ENCODE data around the gene SRSF10.
"Not testable (repeated sequence)": the region's sequence is repeated elsewhere in the genome, so short reads cannot be mapped to it uniquely, and the experiment has no call there.

SRSF10 gene

GRCh38 chr1:24007079-24007478 lies 27.0 kb upstream of the SRSF10 start:
- Mint-ChIP-seq H3K27me3 (peaks cover 11% of the 10 kb centered on the region), H3K4me1 (ENCODE audit: low read depth) (peaks cover 1% of the 10 kb centered on the region), H3K36me3 (ENCODE audit: low read depth) (no peaks in the 10 kb centered on the region)

GRCh38 chr1:24005163-24005562 lies 25.0 kb upstream of the SRSF10 start:
- no peaks in the 10 kb centered on the region for H3K36me3 Mint-ChIP-seq (ENCODE audit: low read depth)

More at GRCh38 chr1:24007079-24007478, 27.0 kb upstream of the SRSF10 start:
- Mint-ChIP-seq H3K4me3 (no peak overlapping the region), H3K27ac (no peak overlapping the region), H3K9me3 (no peaks in the 10 kb centered on the region)
- DNase-seq: no peak

GRCh38 chr1:24004132-24004531 lies 24.0 kb upstream of the SRSF10 start:
- no peaks in the 10 kb centered on the region for H3K9me3 Mint-ChIP-seq
- H3K4me3 Mint-ChIP-seq: no peak overlapping the region
- DNase-seq: no peak
- no peaks in the 10 kb centered on the region for H3K36me3 Mint-ChIP-seq (ENCODE audit: low read depth)
- H3K27me3 Mint-ChIP-seq: peaks cover 6% of the 10 kb centered on the region
- H3K4me1 Mint-ChIP-seq (ENCODE audit: low read depth): peaks cover 2% of the 10 kb centered on the region
- H3K27ac Mint-ChIP-seq: no peak overlapping the region

More at GRCh38 chr1:24005163-24005562, 25.0 kb upstream of the SRSF10 start:
- Mint-ChIP-seq H3K9me3 (no peaks in the 10 kb centered on the region), H3K4me1 (ENCODE audit: low read depth) (no peaks in the 10 kb centered on the region), H3K4me3 (no peak overlapping the region), H3K27ac (no peak overlapping the region), H3K27me3 (peaks cover 6% of the 10 kb centered on the region)
- DNase-seq: no peak

DNA sequence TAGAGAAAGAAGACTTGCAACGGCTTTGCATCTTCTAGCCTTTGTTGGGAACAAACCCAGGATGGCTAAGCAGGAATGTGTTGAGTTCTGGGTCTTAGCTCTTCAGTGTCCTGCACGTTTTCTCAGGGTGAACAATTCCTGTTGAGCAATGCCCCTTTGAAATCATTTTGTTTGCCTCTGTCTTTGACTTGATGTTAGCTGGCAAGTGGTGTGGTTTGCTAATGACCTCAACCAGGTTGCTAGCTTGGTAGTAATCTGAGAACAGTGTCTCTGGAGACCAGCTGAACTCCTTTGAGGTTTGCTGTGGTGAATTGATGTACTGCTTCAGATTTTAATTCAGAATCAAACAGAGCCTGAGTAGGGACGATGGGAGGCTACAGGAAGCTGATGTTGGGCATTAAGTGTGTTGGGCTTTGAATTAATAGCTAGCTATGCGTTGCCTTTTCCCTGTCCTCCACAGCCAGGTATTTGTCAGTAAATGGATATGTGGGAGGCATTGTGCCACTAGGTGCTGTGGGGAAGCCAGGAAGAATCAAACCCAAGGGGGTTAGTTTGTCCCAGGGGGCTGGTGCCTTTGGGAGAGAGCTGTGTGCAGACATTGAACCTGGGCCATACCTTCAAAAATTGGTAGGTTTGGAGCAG lies 23.3 kb upstream of the SRSF10 start:
- DNase-seq: no peak
- Mint-ChIP-seq H3K27me3 (peaks cover 6% of the 10 kb centered on the region), H3K27ac (no peak overlapping the region), H3K9me3 (no peaks in the 10 kb centered on the region), H3K4me1 (ENCODE audit: low read depth) (peaks cover 7% of the 10 kb centered on the region), H3K36me3 (ENCODE audit: low read depth) (no peaks in the 10 kb centered on the region), H3K4me3 (no peak overlapping the region)

- H3K27ac Mint-ChIP-seq: no peak overlapping the region
- no peaks in the 10 kb centered on the region for H3K36me3 Mint-ChIP-seq (ENCODE audit: low read depth)
- peaks cover 8% of the 10 kb centered on the region for H3K4me1 Mint-ChIP-seq (ENCODE audit: low read depth)
- H3K4me3 Mint-ChIP-seq: no peak overlapping the region
- no peak for DNase-seq
- H3K9me3 Mint-ChIP-seq: no peaks in the 10 kb centered on the region
- peaks cover 6% of the 10 kb centered on the region for H3K27me3 Mint-ChIP-seq
Measured at GRCh38 chr1:24002695-24003094, 22.6 kb upstream of the SRSF10 start.

DNA sequence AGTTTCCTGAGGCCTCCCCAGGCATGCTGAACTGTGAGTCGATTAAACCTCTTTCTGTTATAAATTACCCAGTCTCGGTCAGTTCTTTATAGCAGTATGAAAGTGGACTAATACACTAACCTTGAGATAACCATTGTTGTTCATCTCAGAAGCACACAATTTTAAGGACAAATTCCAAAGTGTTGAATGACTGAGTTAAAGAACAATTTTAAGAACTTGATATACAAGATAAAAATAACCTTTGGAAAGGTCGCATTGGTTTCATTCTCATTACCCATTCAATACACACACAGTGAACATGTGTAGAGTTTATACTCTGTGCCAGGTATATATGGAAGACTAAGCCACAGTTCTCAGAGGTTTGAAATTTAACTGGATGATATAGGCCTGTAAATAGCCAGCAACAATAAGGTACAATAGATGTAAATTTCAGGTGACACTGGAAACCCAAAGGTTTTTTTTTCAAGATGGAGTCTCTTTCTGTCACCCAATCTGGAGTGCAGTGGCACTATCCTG lies 19.1 kb upstream of the SRSF10 start:
- Mint-ChIP-seq H3K27ac (no peak overlapping the region), H3K27me3 (no peaks in the 10 kb centered on the region), H3K4me1 (ENCODE audit: low read depth) (peaks cover 12% of the 10 kb centered on the region), H3K4me3 (no peak overlapping the region), H3K36me3 (ENCODE audit: low read depth) (no peaks in the 10 kb centered on the region), H3K9me3 (no peaks in the 10 kb centered on the region)
- DNase-seq: no peak

GRCh38 chr1:23997812-23998211 lies 17.7 kb upstream of the SRSF10 start:
- H3K9me3 Mint-ChIP-seq: no peaks in the 10 kb centered on the region
- no peak overlapping the region for H3K4me3 Mint-ChIP-seq
- no peaks in the 10 kb centered on the region for H3K36me3 Mint-ChIP-seq (ENCODE audit: low read depth)
- H3K27me3 Mint-ChIP-seq: no peaks in the 10 kb centered on the region
- no peak for DNase-seq
- no peak overlapping the region for H3K27ac Mint-ChIP-seq
- peaks cover 12% of the 10 kb centered on the region for H3K4me1 Mint-ChIP-seq (ENCODE audit: low read depth)

DNA sequence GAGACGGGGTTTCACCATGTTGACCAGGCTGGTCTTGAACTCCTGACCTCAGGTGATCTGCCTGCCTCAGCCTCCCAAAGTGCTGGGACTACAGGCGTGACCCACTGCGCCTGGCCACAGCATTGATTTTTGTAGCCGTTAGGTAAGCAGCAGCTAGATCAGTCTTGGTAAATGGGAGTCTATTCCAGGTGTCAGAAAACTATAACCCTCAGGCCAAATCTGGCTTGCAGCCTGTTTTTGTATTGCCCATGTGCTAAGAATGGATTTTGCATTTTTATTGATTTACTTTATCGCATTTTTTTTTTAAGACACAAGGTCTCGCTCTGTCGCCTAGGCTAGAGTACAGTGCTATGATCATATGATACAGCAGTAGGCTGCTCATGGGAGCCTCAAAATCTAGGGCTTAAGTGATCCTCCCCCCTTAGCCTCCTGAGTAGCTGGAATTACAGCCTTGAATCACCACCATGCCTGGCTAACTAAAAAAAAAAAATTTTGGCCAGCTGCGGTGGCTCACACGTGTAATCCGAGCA lies 16.6 kb upstream of the SRSF10 start:
- Mint-ChIP-seq H3K27ac (no peak overlapping the region), H3K36me3 (ENCODE audit: low read depth) (no peaks in the 10 kb centered on the region), H3K27me3 (no peaks in the 10 kb centered on the region), H3K4me3 (no peak overlapping the region), H3K4me1 (ENCODE audit: low read depth) (peaks cover 12% of the 10 kb centered on the region), H3K9me3 (no peaks in the 10 kb centered on the region)
- no peak for DNase-seq

DNA sequence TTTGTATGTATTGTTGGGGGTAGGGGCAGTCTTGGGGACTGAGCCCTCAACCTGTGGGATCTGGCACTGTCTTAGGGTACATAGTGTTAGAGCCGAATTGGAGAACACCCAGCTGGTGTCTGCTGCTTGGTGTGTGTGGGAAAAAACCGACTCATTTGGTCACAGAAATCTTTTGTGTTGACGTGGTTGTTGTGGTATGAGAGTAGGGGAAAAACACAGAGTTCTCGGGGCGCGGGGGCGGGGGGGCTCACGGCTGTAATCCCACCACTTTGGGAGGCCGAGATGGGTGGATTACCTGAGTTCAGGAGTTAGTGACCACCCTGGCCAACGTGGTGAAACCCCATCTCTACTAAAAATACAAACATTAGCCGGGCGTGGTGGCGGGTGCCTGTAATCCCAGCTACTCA lies 15.3 kb upstream of the SRSF10 start:
- H3K27me3 Mint-ChIP-seq: no peaks in the 10 kb centered on the region
- no peaks in the 10 kb centered on the region for H3K36me3 Mint-ChIP-seq (ENCODE audit: low read depth)
- no peak overlapping the region for H3K27ac Mint-ChIP-seq
- H3K9me3 Mint-ChIP-seq: no peaks in the 10 kb centered on the region
- H3K4me1 Mint-ChIP-seq (ENCODE audit: low read depth): peaks cover 12% of the 10 kb centered on the region
- no peak for DNase-seq
- no peak overlapping the region for H3K4me3 Mint-ChIP-seq

DNA sequence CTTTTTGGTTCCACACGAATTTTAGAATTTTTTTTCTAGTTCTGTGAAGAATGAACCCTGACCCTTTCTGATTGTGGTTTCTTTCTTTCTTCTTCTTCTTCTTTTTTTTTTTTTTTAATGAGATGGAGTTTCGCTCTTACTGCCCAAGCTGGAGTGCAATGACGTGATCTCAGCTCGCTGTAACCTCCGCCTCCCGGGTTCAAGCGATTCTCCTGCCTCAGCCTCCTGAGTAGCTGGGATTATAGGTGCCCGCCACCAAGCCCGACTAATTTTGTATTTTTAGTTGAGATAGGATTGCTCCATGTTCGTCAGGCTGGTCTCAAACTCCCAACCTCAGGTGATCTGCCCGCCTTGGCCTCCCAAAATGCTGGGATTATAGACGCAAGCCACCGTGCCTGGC lies 11.9 kb upstream of the SRSF10 start:
- H3K9me3 Mint-ChIP-seq; H3K27me3 Mint-ChIP-seq; H3K36me3 Mint-ChIP-seq (ENCODE audit: low read depth); H3K4me3 Mint-ChIP-seq; H3K27ac Mint-ChIP-seq; DNase-seq; H3K4me1 Mint-ChIP-seq (ENCODE audit: low read depth): not testable (repeated sequence)

DNA sequence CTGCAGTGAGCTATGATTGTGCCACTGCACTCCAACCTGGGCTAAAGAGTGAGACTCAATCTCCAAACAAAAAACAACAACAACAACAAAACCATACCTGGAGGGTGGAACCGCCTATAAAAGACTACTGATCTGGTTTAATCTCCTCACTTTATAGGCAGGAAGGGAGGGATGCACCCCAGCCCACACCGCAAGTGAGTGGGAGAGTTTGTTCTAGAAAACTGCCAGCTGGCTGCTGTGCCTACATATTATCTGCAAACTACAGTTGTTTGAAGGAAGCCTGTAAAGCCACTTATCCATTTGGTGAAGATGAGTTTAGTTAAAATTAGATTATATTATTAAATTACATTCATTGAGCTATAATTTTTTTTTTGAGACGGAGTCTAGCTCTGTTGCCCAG lies 9.1 kb upstream of the SRSF10 start:
- Mint-ChIP-seq H3K9me3 (no peaks in the 10 kb centered on the region), H3K4me3 (no peak overlapping the region), H3K27me3 (no peaks in the 10 kb centered on the region), H3K36me3 (ENCODE audit: low read depth) (no peaks in the 10 kb centered on the region), H3K4me1 (ENCODE audit: low read depth) (peaks cover 5% of the 10 kb centered on the region), H3K27ac (peak overlapping the region; percentile 30)
- no peak for DNase-seq

DNA sequence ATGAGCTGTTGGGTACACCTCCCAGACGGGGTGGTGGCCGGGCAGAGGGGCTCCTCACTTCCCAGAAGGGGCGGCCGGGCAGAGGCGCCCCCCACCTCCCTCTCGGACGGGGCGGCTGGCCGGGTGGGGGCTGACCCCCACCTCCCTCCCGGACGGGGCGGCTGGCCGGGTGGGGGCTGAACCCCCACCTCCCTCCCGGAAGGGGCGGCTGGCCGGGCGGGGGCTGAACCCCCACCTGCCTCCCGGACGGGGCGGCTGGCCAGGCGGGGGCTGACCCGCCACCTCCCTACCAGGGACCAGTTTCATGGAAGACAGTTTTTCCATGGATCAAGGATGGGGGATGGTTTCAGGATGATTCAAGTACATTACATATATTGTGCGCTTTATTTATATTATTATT lies 6.9 kb upstream of the SRSF10 start:
- not testable (repeated sequence) for H3K27me3 Mint-ChIP-seq; H3K9me3 Mint-ChIP-seq; DNase-seq; H3K4me3 Mint-ChIP-seq; H3K4me1 Mint-ChIP-seq (ENCODE audit: low read depth); H3K27ac Mint-ChIP-seq; H3K36me3 Mint-ChIP-seq (ENCODE audit: low read depth)

GRCh38 chr1:23984417-23985186 lies 4.5 kb upstream of the SRSF10 start:
- no peak overlapping the region for H3K27ac Mint-ChIP-seq
- no peaks in the 10 kb centered on the region for H3K9me3 Mint-ChIP-seq
- no peak overlapping the region for H3K4me3 Mint-ChIP-seq
- DNase-seq: no peak
- H3K36me3 Mint-ChIP-seq (ENCODE audit: low read depth): peaks cover 7% of the 10 kb centered on the region
- peaks cover 13% of the 10 kb centered on the region for H3K4me1 Mint-ChIP-seq (ENCODE audit: low read depth)
- no peaks in the 10 kb centered on the region for H3K27me3 Mint-ChIP-seq

DNA sequence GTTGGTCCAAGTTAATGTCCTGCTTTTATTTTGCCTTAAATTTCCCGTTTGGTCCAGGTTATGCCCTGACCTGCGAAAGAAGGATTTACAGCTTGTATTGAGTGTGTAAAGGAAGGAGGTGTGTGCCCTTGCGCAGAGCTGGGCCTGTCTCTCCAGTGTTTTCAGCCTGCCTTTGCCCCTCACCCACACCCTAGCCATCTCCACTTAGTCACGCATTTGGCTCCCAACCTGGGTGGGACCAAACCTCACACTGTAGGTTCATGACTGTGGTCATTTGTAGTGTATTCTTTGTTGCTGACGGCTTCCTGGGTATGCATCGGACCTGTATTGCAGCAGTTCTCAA lies 572 bp upstream of the SRSF10 start:
- H3K4me3 Mint-ChIP-seq: peak overlapping the region; percentile 97
- no peaks in the 10 kb centered on the region for H3K9me3 Mint-ChIP-seq
- DNase-seq: peak; percentile 66
- H3K27ac Mint-ChIP-seq: peak overlapping the region; percentile 99
- H3K36me3 Mint-ChIP-seq (ENCODE audit: low read depth): peaks cover 46% of the 10 kb centered on the region
- H3K4me1 Mint-ChIP-seq (ENCODE audit: low read depth): peaks cover 35% of the 10 kb centered on the region
- no peaks in the 10 kb centered on the region for H3K27me3 Mint-ChIP-seq

DNA sequence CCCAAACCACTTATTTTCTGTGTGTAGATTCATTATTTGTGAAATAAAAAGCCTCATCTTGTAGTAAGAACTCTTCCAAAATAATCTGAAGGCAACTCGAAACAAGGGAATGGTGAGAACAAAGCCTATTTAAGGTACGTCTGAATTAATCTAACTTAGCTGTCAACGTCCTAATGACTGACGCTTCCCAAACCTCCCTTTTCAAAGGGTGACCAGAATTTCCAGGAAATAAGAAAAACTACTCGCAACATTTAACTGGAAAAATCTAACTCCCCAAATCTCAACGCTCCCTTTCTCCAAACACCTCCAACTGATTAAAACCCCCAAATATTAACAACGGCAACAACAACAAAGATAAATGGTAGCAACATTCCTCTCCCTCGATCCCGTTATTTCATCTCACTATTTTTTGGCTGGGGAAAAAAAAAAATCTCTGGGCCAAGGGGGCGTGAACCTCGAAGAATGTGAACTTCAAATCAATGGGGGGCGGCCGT lies 693 bp downstream of the SRSF10 start:
- H3K36me3 Mint-ChIP-seq (ENCODE audit: low read depth): peaks cover 59% of the 10 kb centered on the region
- H3K4me1 Mint-ChIP-seq (ENCODE audit: low read depth): peaks cover 45% of the 10 kb centered on the region
- H3K9me3 Mint-ChIP-seq: no peaks in the 10 kb centered on the region
- H3K27me3 Mint-ChIP-seq: no peaks in the 10 kb centered on the region
- peak overlapping the region; percentile 99 for H3K27ac Mint-ChIP-seq
- H3K4me3 Mint-ChIP-seq: peak overlapping the region; percentile 97
- no peak for DNase-seq

Measured in activated T-cell treated with anti-CD3 and anti-CD28 coated beads, Interleukin-2, amount 50 U/mL, for 24 hours (primary cell).